MM.1S (cell line): ENCODE measurements around the gene KCNIP1.

ENCODE experiments used
- DNase-seq: peaks from one replicate; pipeline ENCODE4 v3.0.0-alpha.2; 2015
- H2AFZ ChIP-seq: fragments of 300-600 bp; sonication (generic); 2 replicates; pipeline ENCODE4 v1.6.0; 2016; ENCODE audit warnings: antibody characterized with exemption, low read length
- H3F3A ChIP-seq: fragments of 300-600 bp; sonication (generic); 2 replicates; pipeline ENCODE4 v1.6.1; 2016; ENCODE audit warnings: mild to moderate bottlenecking, antibody characterized with exemption, low read length, moderate library complexity, mixed read lengths; ENCODE audit not compliant: insufficient read depth
- H3K27ac ChIP-seq: fragments of 300-600 bp; sonication (generic); 2 replicates; pipeline ENCODE4 v1.5.1; 2016; ENCODE audit warnings: mild to moderate bottlenecking, low read length
- H3K27me3 ChIP-seq: fragments of 300-600 bp; sonication (generic); replicated peaks from 2 replicates; pipeline ENCODE4 v1.6.0; 2016; ENCODE audit warnings: low read length; ENCODE audit not compliant: insufficient read depth
- H3K36me3 ChIP-seq: fragments of 300-600 bp; sonication (generic); replicated peaks from 2 replicates; pipeline ENCODE4 v1.6.1; 2016; ENCODE audit warnings: mild to moderate bottlenecking, low read length, mixed read lengths; ENCODE audit not compliant: insufficient read depth
- H3K4me1 ChIP-seq: fragments of 300-600 bp; sonication (generic); 2 replicates; pipeline ENCODE4 v1.6.1; 2016; ENCODE audit warnings: low read length, mixed read lengths
- H3K4me2 ChIP-seq: fragments of 300-600 bp; sonication (generic); 2 replicates; pipeline ENCODE4 v1.6.0; 2016; ENCODE audit warnings: low read depth, low read length
- H3K4me3 ChIP-seq: fragments of 300-600 bp; sonication (generic); 2 replicates; pipeline ENCODE4 v1.5.1; 2016; ENCODE audit warnings: low read length, mixed read lengths
- H3K79me2 ChIP-seq: fragments of 300-600 bp; sonication (generic); 2 replicates; pipeline ENCODE4 v1.6.1; 2016; ENCODE audit warnings: mixed run types, low read length, mixed read lengths
- H3K9ac ChIP-seq: fragments of 300-600 bp; sonication (generic); 2 replicates; pipeline ENCODE4 v1.6.1; 2016; ENCODE audit warnings: low read length, mixed read lengths
- H3K9me2 ChIP-seq: fragments of 300-600 bp; sonication (generic); replicated peaks from 2 replicates; pipeline ENCODE4 v1.6.1; 2016; ENCODE audit warnings: mild to moderate bottlenecking, low read length, mixed read lengths; ENCODE audit not compliant: insufficient read depth
- H3K9me3 ChIP-seq: fragments of 300-600 bp; sonication (generic); replicated peaks from 2 replicates; pipeline ENCODE4 v1.6.1; 2016; ENCODE audit warnings: mild to moderate bottlenecking, low read length, mixed read lengths; ENCODE audit not compliant: insufficient read depth
- H4K20me1 ChIP-seq: fragments of 300-600 bp; sonication (generic); 2 replicates; pipeline ENCODE4 v1.6.1; 2016; ENCODE audit warnings: mild to moderate bottlenecking, low read length, moderate library complexity, mixed read lengths; ENCODE audit not compliant: insufficient read depth
- CTCF ChIP-seq: fragments of 300-600 bp; sonication (generic); IDR thresholded peaks from 2 replicates; pipeline ENCODE4 v1.5.1; 2016; ENCODE audit warnings: antibody characterized with exemption, low read length, mixed read lengths
- EZH2 ChIP-seq: fragments of 300-600 bp; sonication (generic); optimal IDR thresholded peaks from 2 replicates; pipeline ENCODE3; 2017; ENCODE audit warnings: low read depth, mild to moderate bottlenecking, antibody characterized with exemption, low read length, mixed read lengths
- EZH2phosphoT487 ChIP-seq: fragments of 300-600 bp; sonication (generic); IDR thresholded peaks from 2 replicates; pipeline ENCODE4 v1.6.1; 2018; ENCODE audit warnings: antibody characterized with exemption, low read length

The KCNIP1 gene

GRCh38 chr5:170532935-170533334, 29.1 kb downstream of the KCNIP1 start:
- TF ChIP-seq EZH2phosphoT487 (no peak), EZH2 (no peak), CTCF (no peak)
- peaks cover 3% of the 10 kb centered on the region; the same call in 1 of the 2 replicates for H3K4me1 ChIP-seq
- H3K27me3 ChIP-seq, result no peaks in the 10 kb centered on the region
- no peaks in the 10 kb centered on the region for H3K36me3 ChIP-seq
- H3K4me3 ChIP-seq, result no peak overlapping the region
- no peaks in the 10 kb centered on the region for H4K20me1 ChIP-seq
- H3K9me2 ChIP-seq, result no peaks in the 10 kb centered on the region
- H3K9ac ChIP-seq, result no peak overlapping the region
- no peaks in the 10 kb centered on the region for H3F3A ChIP-seq
- no peaks in the 10 kb centered on the region for H3K79me2 ChIP-seq
- H3K27ac ChIP-seq, result no peak overlapping the region
- H2AFZ ChIP-seq, result no peak overlapping the region
- no peak for DNase-seq
- no peak overlapping the region for H3K4me2 ChIP-seq
- no peaks in the 10 kb centered on the region for H3K9me3 ChIP-seq

- Histone ChIP-seq H2AFZ (no peak overlapping the region), H3K9me2 (no peaks in the 10 kb centered on the region), H3F3A (no peaks in the 10 kb centered on the region), H3K9me3 (no peaks in the 10 kb centered on the region), H3K4me1 (peaks cover 3% of the 10 kb centered on the region; the same call in 1 of the 2 replicates), H3K36me3 (no peaks in the 10 kb centered on the region), H3K27ac (no peak overlapping the region), H4K20me1 (no peaks in the 10 kb centered on the region), H3K4me2 (no peak overlapping the region), H3K9ac (no peak overlapping the region), H3K27me3 (no peaks in the 10 kb centered on the region), H3K4me3 (no peak overlapping the region), H3K79me2 (no peaks in the 10 kb centered on the region)
- no peak for DNase-seq
- TF ChIP-seq EZH2phosphoT487 (no peak), CTCF (no peak), EZH2 (no peak)
These were observed 29.6 kb downstream of the KCNIP1 start for GRCh38 chr5:170533383-170533782.

GRCh38 chr5:170534177-170534576, 30.4 kb downstream of the KCNIP1 start:
- no peaks in the 10 kb centered on the region for H3K27me3 ChIP-seq
- no peaks in the 10 kb centered on the region for H3K9me3 ChIP-seq
- peaks cover 3% of the 10 kb centered on the region; the same call in 1 of the 2 replicates for H3K4me1 ChIP-seq
- DNase-seq, result peak; percentile 54
- H3K4me2 ChIP-seq, result no peak overlapping the region
- no peaks in the 10 kb centered on the region for H3K79me2 ChIP-seq
- no peak overlapping the region for H3K4me3 ChIP-seq
- no peak overlapping the region for H3K27ac ChIP-seq
- no peaks in the 10 kb centered on the region for H3F3A ChIP-seq
- no peaks in the 10 kb centered on the region for H3K9me2 ChIP-seq
- H3K9ac ChIP-seq, result no peak overlapping the region
- H4K20me1 ChIP-seq, result no peaks in the 10 kb centered on the region
- H2AFZ ChIP-seq, result no peak overlapping the region
- H3K36me3 ChIP-seq, result no peaks in the 10 kb centered on the region
- no peak for TF ChIP-seq CTCF

- no peak overlapping the region for H3K4me2 ChIP-seq
- no peaks in the 10 kb centered on the region for H3K9me3 ChIP-seq
- H3K4me3 ChIP-seq, result no peak overlapping the region
- TF ChIP-seq EZH2, result no peak
- no peak overlapping the region for H2AFZ ChIP-seq
- H3K79me2 ChIP-seq, result no peaks in the 10 kb centered on the region
- H3K27me3 ChIP-seq, result no peaks in the 10 kb centered on the region
- no peak for DNase-seq
- no peaks in the 10 kb centered on the region for H4K20me1 ChIP-seq
- peaks cover 3% of the 10 kb centered on the region; the same call in 1 of the 2 replicates for H3K4me1 ChIP-seq
- no peak overlapping the region for H3K27ac ChIP-seq
- no peaks in the 10 kb centered on the region for H3K36me3 ChIP-seq
- H3K9me2 ChIP-seq, result no peaks in the 10 kb centered on the region
- H3K9ac ChIP-seq, result no peak overlapping the region
- no peaks in the 10 kb centered on the region for H3F3A ChIP-seq
These were observed 31.1 kb downstream of the KCNIP1 start for GRCh38 chr5:170534941-170535340.
